Thyroid gland (tissue), 4 donors: ENCODE data around the gene CCDC15. TPM values are rescaled to one million over a fixed set of nuclear protein-coding genes. Genes with fewer than 3 reads are reported as not detected.
"Not testable (repeated sequence)": the region's sequence is repeated elsewhere in the genome, so short reads cannot be mapped to it uniquely, and the experiment has no call there.

Source experiments
- DNase-seq, 2 donors: peaks; one replicate each; pipeline ENCODE4 v3.0.0-alpha.2; 2019
- H3K27ac ChIP-seq, 3 donors: fragments of 200-600 bp; sonication (generic); 1 replicate in 2 of 3; 2 replicates in 1 of 3; pipeline ENCODE4 v1.5.1; 2016 to 2019; ENCODE audit warnings: mild to moderate bottlenecking in 1 of 3, moderate library complexity in 1 of 3
- H3K27me3 ChIP-seq: fragments of 200-600 bp; sonication (generic); one replicate; pipeline ENCODE4 v1.5.1; 2019
- H3K36me3 ChIP-seq, 2 donors: fragments of 200-600 bp; sonication (generic); one replicate each; pipeline ENCODE4 v1.5.1; 2016 to 2019
- H3K4me1 ChIP-seq, 2 donors: fragments of 200-600 bp; sonication (generic); one replicate each; pipeline ENCODE4 v1.5.1; 2017 to 2019
- H3K4me3 ChIP-seq, 3 donors: fragments of 200-600 bp; sonication (generic); replicated peaks in 1 of 3; 1 replicate in 2 of 3; 2 replicates in 1 of 3; pipeline ENCODE4 v1.5.1; 2016; ENCODE audit warnings: mild to moderate bottlenecking in 1 of 3
- H3K9me3 ChIP-seq: fragments of 200-600 bp; sonication (generic); one replicate; pipeline ENCODE4 v1.5.1; 2017
- POLR2A ChIP-seq, 2 donors: fragments of 450-650 bp; IDR thresholded peaks; one replicate each; pipeline ENCODE4 v1.6.1; 2017; ENCODE audit warnings: antibody characterized with exemption in 2 of 2, mild to moderate bottlenecking in 2 of 2, moderate library complexity in 1 of 2
- WGBS, 2 donors: methylation state at CpG; one replicate each; pipeline ENCODE4 v1.1.5; 2017; 5-methylcytosine and 5-hydroxymethylcytosine counted together
- intact Hi-C: fragments of 100-400 bp; cut with DNase I; formaldehyde crosslinking; loops from one replicate; pipeline ENCODE4 v1.15.1; 2023
- total RNA-seq, 4 donors: library from RNA; depleted of rRNA; stranded (reverse); fragments of >200 nt; gene quantifications; one replicate each; pipeline ENCODE4 v1.2.3, GENCODE V29; 2016
- TF ChIP-seq, protein P1 (sequence below), 6 experiments: fragments of 200-600 bp in 3 of 6; fragments of 450-650 bp in 3 of 6; sonication (generic) in 3 of 6; IDR thresholded peaks; one replicate each; pipeline ENCODE4 v1.5.1; 2016 to 2019; ENCODE audit warnings: antibody characterized with exemption in 6 of 6, mild to moderate bottlenecking in 2 of 6, inconsistent platforms in 1 of 6, moderate library complexity in 1 of 6

Gene CCDC15
- total RNA-seq, 4 donors from 2014 or later: 0.33 to 2.8 (median 1.1) TPM

DNA sequence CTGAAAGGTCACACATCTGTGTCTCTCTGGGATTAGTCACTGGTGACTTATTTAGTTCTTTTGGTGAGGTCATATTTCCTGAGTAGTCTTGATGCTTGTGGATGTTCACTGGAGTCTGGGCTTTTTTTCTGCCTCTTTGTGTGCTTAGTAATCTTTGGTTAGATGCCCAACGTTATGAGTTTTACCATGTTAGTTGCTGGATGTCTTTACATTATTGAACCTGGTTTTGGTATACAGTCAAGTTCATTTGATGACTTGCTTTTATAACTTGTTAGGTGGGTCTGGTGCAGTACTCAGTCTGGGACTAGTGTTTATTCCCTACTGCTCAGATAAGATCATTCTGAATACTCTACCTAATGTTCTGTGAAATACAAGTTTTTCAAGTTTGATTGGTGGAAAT, 82.9 kb downstream of the CCDC15 start:
- H3K27ac ChIP-seq: no peak overlapping the region
- no peaks in the 10 kb centered on the region for H3K27me3 ChIP-seq
- no peaks in the 10 kb centered on the region for H3K9me3 ChIP-seq
- intact Hi-C loops: no loop called here
- TF ChIP-seq, protein P1, sequence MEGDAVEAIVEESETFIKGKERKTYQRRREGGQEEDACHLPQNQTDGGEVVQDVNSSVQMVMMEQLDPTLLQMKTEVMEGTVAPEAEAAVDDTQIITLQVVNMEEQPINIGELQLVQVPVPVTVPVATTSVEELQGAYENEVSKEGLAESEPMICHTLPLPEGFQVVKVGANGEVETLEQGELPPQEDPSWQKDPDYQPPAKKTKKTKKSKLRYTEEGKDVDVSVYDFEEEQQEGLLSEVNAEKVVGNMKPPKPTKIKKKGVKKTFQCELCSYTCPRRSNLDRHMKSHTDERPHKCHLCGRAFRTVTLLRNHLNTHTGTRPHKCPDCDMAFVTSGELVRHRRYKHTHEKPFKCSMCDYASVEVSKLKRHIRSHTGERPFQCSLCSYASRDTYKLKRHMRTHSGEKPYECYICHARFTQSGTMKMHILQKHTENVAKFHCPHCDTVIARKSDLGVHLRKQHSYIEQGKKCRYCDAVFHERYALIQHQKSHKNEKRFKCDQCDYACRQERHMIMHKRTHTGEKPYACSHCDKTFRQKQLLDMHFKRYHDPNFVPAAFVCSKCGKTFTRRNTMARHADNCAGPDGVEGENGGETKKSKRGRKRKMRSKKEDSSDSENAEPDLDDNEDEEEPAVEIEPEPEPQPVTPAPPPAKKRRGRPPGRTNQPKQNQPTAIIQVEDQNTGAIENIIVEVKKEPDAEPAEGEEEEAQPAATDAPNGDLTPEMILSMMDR (IDR thresholded peaks at IDR 0.05): no peak
- no peak for TF ChIP-seq POLR2A (IDR thresholded peaks at IDR 0.05)
- DNase-seq: no peak
- 57 to 83% methylated on average over 1 of the region's 1 CpG for WGBS, 2 donors
- no peak overlapping the region for H3K4me3 ChIP-seq
- H3K4me1 ChIP-seq: no peaks in the 10 kb centered on the region
- H3K36me3 ChIP-seq: no peaks in the 10 kb centered on the region

DNA sequence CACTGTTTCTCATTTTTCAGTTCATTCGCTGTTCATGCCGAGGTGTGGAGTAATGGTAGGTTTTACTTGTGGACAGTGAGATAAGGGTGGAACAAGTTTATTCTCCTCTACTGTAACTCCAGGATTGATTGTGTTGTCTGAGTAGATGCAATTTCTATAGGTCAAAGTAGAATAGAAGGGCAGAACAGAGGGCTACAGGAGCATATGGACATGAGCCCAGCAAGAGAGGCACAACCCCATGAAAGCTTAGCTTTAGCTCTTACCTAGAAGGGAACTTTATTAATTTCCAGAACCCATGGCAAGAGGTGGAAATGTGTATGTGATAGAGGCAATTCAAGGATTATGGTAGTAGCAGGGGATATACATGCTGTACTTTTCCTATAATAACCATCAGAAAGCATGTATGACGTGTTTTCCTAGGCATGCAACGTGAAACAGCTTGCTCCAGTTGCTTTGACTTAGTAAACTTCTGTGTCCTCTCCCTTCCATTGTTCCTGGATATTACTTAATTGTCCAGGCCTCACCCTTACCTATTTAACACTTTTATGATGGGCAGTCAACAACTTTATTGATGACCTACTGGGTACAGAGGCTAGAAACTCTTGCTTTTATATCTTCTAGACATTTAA, 95.3 kb downstream of the CCDC15 start:
- Histone ChIP-seq H3K4me3 (no peak overlapping the region), H3K4me1 (no peaks in the 10 kb centered on the region)

DNA sequence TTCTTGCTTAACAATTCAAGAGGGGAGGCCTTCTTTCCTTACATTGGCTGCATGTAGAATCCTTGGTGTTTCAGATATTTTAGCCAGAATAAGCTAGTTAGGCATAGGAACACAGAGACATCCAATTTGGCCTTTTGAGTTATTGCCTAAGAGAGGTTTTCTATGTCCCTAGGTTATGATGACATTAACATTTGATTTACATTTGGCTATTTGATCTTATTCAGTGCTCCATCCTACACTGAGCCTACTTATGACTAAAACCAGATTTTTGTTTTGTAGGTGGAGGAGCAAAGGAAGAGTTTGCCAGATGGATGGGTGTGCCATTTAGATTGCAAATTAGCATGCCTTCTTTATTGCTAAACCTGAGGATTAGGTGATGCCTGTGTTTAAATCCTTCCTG, 98.0 kb downstream of the CCDC15 start:
- H3K27ac ChIP-seq: no peak overlapping the region
- H3K36me3 ChIP-seq: no peaks in the 10 kb centered on the region
- intact Hi-C loops: no loop called here
- TF ChIP-seq, protein P1 (IDR thresholded peaks at IDR 0.05): no peak
- no peak for TF ChIP-seq POLR2A (IDR thresholded peaks at IDR 0.05)
- H3K27me3 ChIP-seq: no peaks in the 10 kb centered on the region
- no peaks in the 10 kb centered on the region for H3K4me1 ChIP-seq
- no peak for DNase-seq
- no peak overlapping the region for H3K4me3 ChIP-seq
- H3K9me3 ChIP-seq: no peaks in the 10 kb centered on the region

More for the DNA sequence above, 95.3 kb downstream of the CCDC15 start:
- DNase-seq: no peak
- intact Hi-C loops: no loop called here
- TF ChIP-seq, protein P1 (IDR thresholded peaks at IDR 0.05): no peak
- TF ChIP-seq POLR2A (IDR thresholded peaks at IDR 0.05): no peak
- Histone ChIP-seq H3K27ac (no peak overlapping the region), H3K36me3 (no peaks in the 10 kb centered on the region), H3K27me3 (no peaks in the 10 kb centered on the region), H3K9me3 (no peaks in the 10 kb centered on the region)
- WGBS, 2 donors: 97 to 98% methylated on average over 4 of the region's 4 CpGs

DNA sequence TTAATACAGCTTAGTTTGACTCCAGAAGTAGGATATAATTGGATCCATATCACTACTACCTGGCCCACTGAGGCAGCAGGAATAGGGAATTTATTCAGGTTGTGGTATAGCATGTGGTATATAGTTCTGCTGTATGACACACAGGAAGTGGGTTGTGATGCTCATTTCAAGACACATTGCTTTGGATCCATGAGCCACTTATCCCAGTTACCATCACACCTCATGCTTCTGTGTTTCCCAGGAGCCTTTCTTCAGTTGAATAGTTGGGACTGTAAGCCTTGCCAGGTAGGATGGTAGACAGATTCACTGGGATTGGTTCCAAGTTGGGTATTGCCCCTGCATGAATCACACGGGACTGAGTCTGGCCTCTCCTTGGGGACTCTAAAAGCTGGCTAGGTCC, 99.2 kb downstream of the CCDC15 start:
- Histone ChIP-seq H3K27ac (no peak overlapping the region), H3K9me3 (no peaks in the 10 kb centered on the region), H3K4me3 (no peak overlapping the region), H3K27me3 (no peaks in the 10 kb centered on the region), H3K4me1 (no peaks in the 10 kb centered on the region), H3K36me3 (no peaks in the 10 kb centered on the region)
- TF ChIP-seq, protein P1 (IDR thresholded peaks at IDR 0.05): no peak
- no peak for TF ChIP-seq POLR2A (IDR thresholded peaks at IDR 0.05)
- no peak for DNase-seq
- 77 to 90% methylated on average over 1 of the region's 1 CpG for WGBS, 2 donors
- intact Hi-C loops: no loop called here

DNA sequence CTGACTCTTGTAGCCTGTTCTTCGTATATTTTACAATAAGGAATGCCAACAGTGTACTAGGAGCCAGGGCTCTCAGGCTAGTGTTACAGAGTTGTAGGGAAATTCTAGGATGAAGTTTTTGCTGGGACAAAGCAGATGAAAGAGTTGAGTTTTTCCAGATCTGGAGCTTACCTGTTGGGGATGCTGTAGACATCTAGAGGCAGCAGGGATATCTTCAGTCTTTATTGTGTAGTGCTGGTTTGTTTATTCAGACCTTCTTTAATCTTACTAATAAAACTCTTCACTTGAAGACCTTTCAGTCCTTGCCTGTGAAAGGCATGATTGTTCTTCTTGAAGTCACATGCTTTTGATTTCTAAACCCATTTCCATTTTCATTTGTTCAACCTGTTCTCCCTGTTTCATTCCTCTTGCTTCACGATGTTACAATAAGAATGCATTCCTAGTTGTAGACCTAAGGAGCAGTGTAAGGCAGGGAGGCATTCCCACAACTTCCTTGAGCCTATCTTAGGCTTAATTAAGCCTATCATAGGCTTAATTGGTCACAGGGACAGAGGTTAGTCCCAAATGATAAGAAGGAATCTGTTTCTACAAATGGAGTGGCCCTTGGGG, 101.2 kb downstream of the CCDC15 start:
- no peaks in the 10 kb centered on the region for H3K27me3 ChIP-seq
- no peak overlapping the region for H3K27ac ChIP-seq
- intact Hi-C loops: no loop called here
- no peaks in the 10 kb centered on the region for H3K4me1 ChIP-seq
- TF ChIP-seq, protein P1 (IDR thresholded peaks at IDR 0.05): no peak
- no peak for TF ChIP-seq POLR2A (IDR thresholded peaks at IDR 0.05)
- WGBS, 2 donors: 41 to 52% methylated on average over 2 of the region's 2 CpGs
- H3K36me3 ChIP-seq: no peaks in the 10 kb centered on the region
- no peak overlapping the region for H3K4me3 ChIP-seq
- no peaks in the 10 kb centered on the region for H3K9me3 ChIP-seq
- DNase-seq: no peak

- H3K4me1 ChIP-seq, H3K4me3 ChIP-seq, H3K27me3 ChIP-seq, H3K9me3 ChIP-seq, H3K36me3 ChIP-seq, intact Hi-C loops, DNase-seq, H3K27ac ChIP-seq: not testable (repeated sequence)
- 98 to 99% methylated on average over 2 of the region's 2 CpGs for WGBS, 2 donors
These were observed 102.1 kb downstream of the CCDC15 start for GRCh38 chr11:125056111-125056510.
